ENCODE results near the gene RAP2B.
"Not testable (repeated sequence)": the region's sequence is repeated elsewhere in the genome, so short reads cannot be mapped to it uniquely, and the experiment has no call there.

The RAP2B gene

DNA sequence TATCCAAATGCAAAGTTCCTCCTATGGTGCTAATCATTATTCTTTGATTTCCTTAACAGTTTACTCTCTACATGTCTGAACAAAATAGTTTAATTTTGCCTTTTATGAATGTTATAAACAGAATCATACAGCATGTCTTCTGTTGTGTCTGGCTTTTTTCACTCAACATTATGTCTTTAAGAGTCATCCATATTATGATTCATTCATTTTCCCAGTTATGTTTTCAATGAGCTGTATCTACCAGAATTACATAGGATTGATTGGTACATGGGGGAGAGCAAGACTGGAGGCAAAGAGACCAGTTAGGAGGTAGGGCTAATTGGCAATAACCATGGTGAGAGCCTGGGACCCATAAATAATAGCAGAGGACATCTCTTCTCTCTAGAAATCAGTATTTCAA is 16.6 kb upstream of the RAP2B start:
- Histone ChIP-seq H3K4me2 (ENCODE audit: low read length) (no peak overlapping the region), H2AFZ (ENCODE audit: low read length) (no peak overlapping the region), H4K20me1 (ENCODE audit: insufficient read depth, low read length) (no peaks in the 10 kb centered on the region), H3K4me3 (ENCODE audit: low read depth, low read length, poor library complexity, severe bottlenecking) (no peak overlapping the region), H3K9me3 (ENCODE audit: low read length) (no peaks in the 10 kb centered on the region), H3K27ac (ENCODE audit: low read depth, low read length, poor library complexity, severe bottlenecking) (no peak overlapping the region), H3F3A (ENCODE audit: insufficient read depth, low read length) (no peaks in the 10 kb centered on the region), H3K9me2 (ENCODE audit: low read depth, low read length) (no peaks in the 10 kb centered on the region), H3K4me1 (ENCODE audit: insufficient read depth, low read length, severe bottlenecking) (no peaks in the 10 kb centered on the region), H3K27me3 (ENCODE audit: insufficient read depth, low read length) (no peaks in the 10 kb centered on the region), H3K9ac (ENCODE audit: low read length) (no peak overlapping the region), H3K36me3 (ENCODE audit: insufficient read depth, low read length) (no peaks in the 10 kb centered on the region), H3K79me2 (ENCODE audit: insufficient read depth, low read length) (no peaks in the 10 kb centered on the region)
- no peak for TF ChIP-seq EZH2 (IDR thresholded peaks at IDR 0.05; ENCODE audit: borderline replicate concordance, low read length)
- TF ChIP-seq, protein P1, sequence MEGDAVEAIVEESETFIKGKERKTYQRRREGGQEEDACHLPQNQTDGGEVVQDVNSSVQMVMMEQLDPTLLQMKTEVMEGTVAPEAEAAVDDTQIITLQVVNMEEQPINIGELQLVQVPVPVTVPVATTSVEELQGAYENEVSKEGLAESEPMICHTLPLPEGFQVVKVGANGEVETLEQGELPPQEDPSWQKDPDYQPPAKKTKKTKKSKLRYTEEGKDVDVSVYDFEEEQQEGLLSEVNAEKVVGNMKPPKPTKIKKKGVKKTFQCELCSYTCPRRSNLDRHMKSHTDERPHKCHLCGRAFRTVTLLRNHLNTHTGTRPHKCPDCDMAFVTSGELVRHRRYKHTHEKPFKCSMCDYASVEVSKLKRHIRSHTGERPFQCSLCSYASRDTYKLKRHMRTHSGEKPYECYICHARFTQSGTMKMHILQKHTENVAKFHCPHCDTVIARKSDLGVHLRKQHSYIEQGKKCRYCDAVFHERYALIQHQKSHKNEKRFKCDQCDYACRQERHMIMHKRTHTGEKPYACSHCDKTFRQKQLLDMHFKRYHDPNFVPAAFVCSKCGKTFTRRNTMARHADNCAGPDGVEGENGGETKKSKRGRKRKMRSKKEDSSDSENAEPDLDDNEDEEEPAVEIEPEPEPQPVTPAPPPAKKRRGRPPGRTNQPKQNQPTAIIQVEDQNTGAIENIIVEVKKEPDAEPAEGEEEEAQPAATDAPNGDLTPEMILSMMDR (IDR thresholded peaks at IDR 0.05; ENCODE audit: low read length), result no peak

DNA sequence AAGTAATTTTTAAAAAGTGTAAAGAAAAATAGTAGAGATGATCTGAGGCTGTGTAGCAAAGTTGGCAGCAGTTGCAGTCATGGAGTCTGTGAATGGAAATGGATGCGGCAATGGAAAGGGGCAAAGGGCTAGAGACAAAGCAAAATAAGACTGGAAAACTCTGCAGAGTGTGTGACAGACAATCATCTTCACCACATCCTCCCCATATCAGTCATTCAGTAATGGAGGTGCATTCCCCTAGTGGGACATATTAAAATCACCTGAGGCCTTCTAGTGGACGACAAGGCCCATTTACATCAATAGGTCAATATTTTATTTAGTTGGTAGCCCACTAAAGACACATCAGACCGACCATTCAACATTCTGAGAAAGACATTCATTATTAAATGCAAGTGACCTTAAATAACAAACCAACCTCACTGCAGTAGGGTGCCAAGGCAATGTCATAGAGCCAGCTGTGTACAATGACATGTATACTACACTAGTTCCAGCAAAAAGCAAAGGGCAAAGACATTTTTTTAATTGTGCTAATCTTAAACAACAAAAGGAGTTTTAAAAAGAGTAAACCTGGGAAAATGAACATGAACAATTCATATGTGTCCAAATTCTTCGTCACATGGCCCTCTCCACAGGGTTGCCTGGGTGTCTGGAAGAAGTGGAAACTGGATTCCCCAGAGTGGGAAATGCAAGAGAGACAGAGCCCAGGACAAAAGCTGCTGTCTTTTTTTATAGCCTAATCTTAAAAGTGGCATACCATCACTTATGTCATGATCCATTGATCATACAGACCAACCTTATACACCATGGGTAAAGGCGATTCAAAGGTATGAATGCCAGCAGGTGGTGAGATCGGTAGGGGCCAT is 15.6 kb upstream of the RAP2B start:
- H3K27ac ChIP-seq (ENCODE audit: low read depth, low read length, poor library complexity, severe bottlenecking), result no peak overlapping the region

DNA sequence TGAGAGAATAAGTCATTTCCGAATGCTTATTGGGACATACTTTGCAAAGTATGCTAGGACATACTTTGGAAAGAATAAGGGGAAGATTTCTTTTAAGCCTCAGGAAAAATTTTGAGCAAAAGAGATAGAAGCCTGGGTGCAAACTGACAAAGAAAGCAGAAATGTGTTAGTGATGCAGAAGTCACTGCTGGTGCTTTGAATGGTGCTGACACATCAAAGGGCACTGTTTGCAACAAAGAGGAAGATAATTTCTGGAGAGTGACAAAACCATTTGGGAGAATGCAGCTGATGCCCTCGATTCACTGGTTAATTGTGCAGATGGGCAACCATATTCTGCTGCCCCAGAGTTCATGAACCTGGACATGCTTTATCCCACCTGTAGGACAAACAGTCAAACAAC is 11.0 kb upstream of the RAP2B start:
- no peaks in the 10 kb centered on the region for H3K9me3 ChIP-seq (ENCODE audit: low read length)
- no peak overlapping the region for H3K27ac ChIP-seq (ENCODE audit: low read depth, low read length, poor library complexity, severe bottlenecking)
- no peaks in the 10 kb centered on the region for H3K79me2 ChIP-seq (ENCODE audit: insufficient read depth, low read length)
- H3K9me2 ChIP-seq (ENCODE audit: low read depth, low read length), result no peaks in the 10 kb centered on the region
- H3K4me3 ChIP-seq (ENCODE audit: low read depth, low read length, poor library complexity, severe bottlenecking), result no peak overlapping the region
- no peak overlapping the region for H3K9ac ChIP-seq (ENCODE audit: low read length)
- no peaks in the 10 kb centered on the region for H4K20me1 ChIP-seq (ENCODE audit: insufficient read depth, low read length)
- TF ChIP-seq, protein P1 (IDR thresholded peaks at IDR 0.05; ENCODE audit: low read length), result no peak
- TF ChIP-seq EZH2 (IDR thresholded peaks at IDR 0.05; ENCODE audit: borderline replicate concordance, low read length), result no peak
- H3F3A ChIP-seq (ENCODE audit: insufficient read depth, low read length), result no peaks in the 10 kb centered on the region
- H3K27me3 ChIP-seq (ENCODE audit: insufficient read depth, low read length), result no peaks in the 10 kb centered on the region; the same call in 1 of the 2 replicates
- no peaks in the 10 kb centered on the region for H3K4me1 ChIP-seq (ENCODE audit: insufficient read depth, low read length, severe bottlenecking)
- H3K4me2 ChIP-seq (ENCODE audit: low read length), result no peak overlapping the region
- no peak overlapping the region for H2AFZ ChIP-seq (ENCODE audit: low read length)
- no peaks in the 10 kb centered on the region for H3K36me3 ChIP-seq (ENCODE audit: insufficient read depth, low read length)

More for the DNA sequence above, 15.6 kb upstream of the RAP2B start:
- Histone ChIP-seq H2AFZ (ENCODE audit: low read length) (no peak overlapping the region), H4K20me1 (ENCODE audit: insufficient read depth, low read length) (no peaks in the 10 kb centered on the region), H3K27me3 (ENCODE audit: insufficient read depth, low read length) (no peaks in the 10 kb centered on the region), H3K9me2 (ENCODE audit: low read depth, low read length) (no peaks in the 10 kb centered on the region), H3K4me3 (ENCODE audit: low read depth, low read length, poor library complexity, severe bottlenecking) (no peak overlapping the region), H3K4me1 (ENCODE audit: insufficient read depth, low read length, severe bottlenecking) (no peaks in the 10 kb centered on the region), H3K4me2 (ENCODE audit: low read length) (no peak overlapping the region), H3K36me3 (ENCODE audit: insufficient read depth, low read length) (no peaks in the 10 kb centered on the region), H3K9ac (ENCODE audit: low read length) (no peak overlapping the region), H3K9me3 (ENCODE audit: low read length) (no peaks in the 10 kb centered on the region), H3F3A (ENCODE audit: insufficient read depth, low read length) (no peaks in the 10 kb centered on the region), H3K79me2 (ENCODE audit: insufficient read depth, low read length) (no peaks in the 10 kb centered on the region)
- TF ChIP-seq, protein P1 (IDR thresholded peaks at IDR 0.05; ENCODE audit: low read length), result no peak
- TF ChIP-seq EZH2 (IDR thresholded peaks at IDR 0.05; ENCODE audit: borderline replicate concordance, low read length), result no peak

DNA sequence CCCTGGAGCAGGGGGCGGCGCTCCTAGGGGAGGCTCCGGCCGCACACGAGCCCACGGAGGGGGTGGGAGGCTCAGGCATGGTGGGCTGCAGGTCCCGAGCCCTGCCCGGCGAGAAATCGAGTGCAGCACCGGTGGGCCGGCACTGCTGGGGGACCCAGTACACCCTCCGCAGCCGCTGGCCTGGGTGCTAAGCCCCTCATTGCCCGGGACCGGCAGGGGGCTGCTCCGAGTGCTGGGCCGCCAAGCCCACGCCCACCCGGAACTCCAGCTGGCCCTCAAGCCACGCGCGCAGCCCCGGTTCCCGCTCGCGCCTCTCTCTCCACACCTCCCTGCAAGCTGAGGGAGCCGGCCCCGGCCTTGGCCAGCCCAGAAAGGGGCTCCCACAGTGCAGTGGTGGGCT is 6.2 kb upstream of the RAP2B start:
- H3K27me3 ChIP-seq (ENCODE audit: insufficient read depth, low read length); H3K27ac ChIP-seq (ENCODE audit: low read depth, low read length, poor library complexity, severe bottlenecking); H4K20me1 ChIP-seq (ENCODE audit: insufficient read depth, low read length); H3K4me3 ChIP-seq (ENCODE audit: low read depth, low read length, poor library complexity, severe bottlenecking); H3K9me3 ChIP-seq (ENCODE audit: low read length); H3F3A ChIP-seq (ENCODE audit: insufficient read depth, low read length); H3K36me3 ChIP-seq (ENCODE audit: insufficient read depth, low read length); H3K9ac ChIP-seq (ENCODE audit: low read length); H3K9me2 ChIP-seq (ENCODE audit: low read depth, low read length); H3K4me1 ChIP-seq (ENCODE audit: insufficient read depth, low read length, severe bottlenecking); H2AFZ ChIP-seq (ENCODE audit: low read length); H3K4me2 ChIP-seq (ENCODE audit: low read length); H3K79me2 ChIP-seq (ENCODE audit: insufficient read depth, low read length): not testable (repeated sequence)
